ENCODE measurements around the gene SOHLH1.

Gene SOHLH1

DNA sequence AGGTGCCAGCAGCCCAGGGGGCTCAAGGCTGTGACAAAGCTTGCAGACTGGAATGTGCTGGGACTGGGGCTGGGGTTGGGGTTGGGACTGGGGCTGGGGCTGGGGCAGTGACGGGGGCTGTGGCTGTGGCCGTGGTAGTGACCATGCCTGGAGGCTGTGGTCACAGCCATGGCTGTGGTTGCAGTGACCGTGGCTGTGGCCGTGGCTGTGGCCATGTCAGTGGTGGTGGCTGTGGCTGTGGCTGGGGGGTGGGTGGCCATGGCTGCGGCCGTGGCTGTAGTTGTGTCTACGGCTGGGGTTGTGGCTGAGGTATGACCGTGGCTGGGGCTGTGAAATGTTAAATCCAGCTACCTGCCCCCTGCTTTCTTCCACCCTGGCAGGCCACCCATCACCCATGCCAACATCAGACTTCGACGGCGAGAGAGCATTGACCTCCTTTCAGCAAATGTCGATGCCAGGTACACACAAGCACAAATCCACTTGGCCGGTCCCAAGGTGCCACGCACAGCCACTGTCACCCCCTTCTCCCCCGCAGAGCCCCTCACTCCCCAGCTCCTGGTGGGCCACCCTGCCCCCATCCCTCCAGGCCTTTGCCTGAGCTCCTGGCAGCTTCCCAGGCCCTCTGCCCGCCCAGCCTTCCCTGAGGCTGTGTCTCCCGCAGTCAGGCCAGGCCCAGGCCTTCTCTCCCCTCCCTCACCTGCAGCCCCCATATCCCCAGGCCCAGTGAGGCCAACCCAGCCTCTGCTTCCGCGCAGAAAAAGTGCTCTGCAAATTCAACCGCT lies 20.9 kb downstream of the SOHLH1 start:
- Histone ChIP-seq H3K9ac (ENCODE audit: low read length) (no peak overlapping the region), H3K9me2 (ENCODE audit: low read depth, low read length) (no peaks in the 10 kb centered on the region), H3K9me3 (ENCODE audit: low read length) (no peaks in the 10 kb centered on the region), H3K27me3 (ENCODE audit: insufficient read depth, low read length) (no peaks in the 10 kb centered on the region), H3K79me2 (ENCODE audit: insufficient read depth, low read length) (no peaks in the 10 kb centered on the region), H3F3A (ENCODE audit: insufficient read depth, low read length) (no peaks in the 10 kb centered on the region), H3K4me1 (ENCODE audit: insufficient read depth, low read length, severe bottlenecking) (no peaks in the 10 kb centered on the region), H3K27ac (ENCODE audit: low read depth, low read length, poor library complexity, severe bottlenecking) (no peak overlapping the region), H3K4me2 (ENCODE audit: low read length) (no peak overlapping the region), H3K4me3 (ENCODE audit: low read depth, low read length, poor library complexity, severe bottlenecking) (no peak overlapping the region), H2AFZ (ENCODE audit: low read length) (no peak overlapping the region), H4K20me1 (ENCODE audit: insufficient read depth, low read length) (no peaks in the 10 kb centered on the region), H3K36me3 (ENCODE audit: insufficient read depth, low read length) (no peaks in the 10 kb centered on the region)
- TF ChIP-seq, protein P1, sequence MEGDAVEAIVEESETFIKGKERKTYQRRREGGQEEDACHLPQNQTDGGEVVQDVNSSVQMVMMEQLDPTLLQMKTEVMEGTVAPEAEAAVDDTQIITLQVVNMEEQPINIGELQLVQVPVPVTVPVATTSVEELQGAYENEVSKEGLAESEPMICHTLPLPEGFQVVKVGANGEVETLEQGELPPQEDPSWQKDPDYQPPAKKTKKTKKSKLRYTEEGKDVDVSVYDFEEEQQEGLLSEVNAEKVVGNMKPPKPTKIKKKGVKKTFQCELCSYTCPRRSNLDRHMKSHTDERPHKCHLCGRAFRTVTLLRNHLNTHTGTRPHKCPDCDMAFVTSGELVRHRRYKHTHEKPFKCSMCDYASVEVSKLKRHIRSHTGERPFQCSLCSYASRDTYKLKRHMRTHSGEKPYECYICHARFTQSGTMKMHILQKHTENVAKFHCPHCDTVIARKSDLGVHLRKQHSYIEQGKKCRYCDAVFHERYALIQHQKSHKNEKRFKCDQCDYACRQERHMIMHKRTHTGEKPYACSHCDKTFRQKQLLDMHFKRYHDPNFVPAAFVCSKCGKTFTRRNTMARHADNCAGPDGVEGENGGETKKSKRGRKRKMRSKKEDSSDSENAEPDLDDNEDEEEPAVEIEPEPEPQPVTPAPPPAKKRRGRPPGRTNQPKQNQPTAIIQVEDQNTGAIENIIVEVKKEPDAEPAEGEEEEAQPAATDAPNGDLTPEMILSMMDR (IDR thresholded peaks at IDR 0.05; ENCODE audit: low read length) = no peak
- TF ChIP-seq EZH2 (IDR thresholded peaks at IDR 0.05; ENCODE audit: borderline replicate concordance, low read length) = no peak

DNA sequence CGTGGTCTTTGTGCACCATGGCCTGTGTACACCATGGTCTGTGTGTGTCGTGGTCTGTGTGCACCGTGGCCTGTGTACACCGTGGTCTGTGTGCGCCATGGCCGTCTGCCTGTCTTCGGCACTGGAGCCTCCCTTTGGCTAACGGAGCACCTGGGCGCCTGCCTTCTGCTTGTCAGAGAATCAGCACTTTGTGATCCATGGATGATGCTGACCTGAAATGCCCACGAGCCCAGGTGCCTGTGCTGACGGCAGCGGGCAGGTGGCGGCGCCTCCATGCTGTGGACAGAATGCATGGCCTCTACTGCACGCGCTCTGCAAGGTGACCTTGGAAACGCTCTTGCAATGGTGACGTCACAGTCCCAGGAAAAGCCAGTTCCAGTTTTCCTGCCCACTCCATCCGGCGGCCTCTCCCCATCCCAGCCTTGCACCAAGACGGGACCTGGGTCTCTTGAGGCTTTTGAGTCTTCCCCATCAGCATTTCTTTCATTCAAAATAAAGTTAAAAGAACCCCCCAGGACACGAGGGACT lies 21.6 kb downstream of the SOHLH1 start:
- Histone ChIP-seq H3K4me3 (ENCODE audit: low read depth, low read length, poor library complexity, severe bottlenecking) (no peak overlapping the region), H3K27me3 (ENCODE audit: insufficient read depth, low read length) (no peaks in the 10 kb centered on the region), H3K4me1 (ENCODE audit: insufficient read depth, low read length, severe bottlenecking) (no peaks in the 10 kb centered on the region), H3K36me3 (ENCODE audit: insufficient read depth, low read length) (no peaks in the 10 kb centered on the region), H3K4me2 (ENCODE audit: low read length) (no peak overlapping the region), H2AFZ (ENCODE audit: low read length) (no peak overlapping the region), H3F3A (ENCODE audit: insufficient read depth, low read length) (no peaks in the 10 kb centered on the region), H3K9ac (ENCODE audit: low read length) (no peak overlapping the region), H3K9me3 (ENCODE audit: low read length) (no peaks in the 10 kb centered on the region), H3K79me2 (ENCODE audit: insufficient read depth, low read length) (no peaks in the 10 kb centered on the region), H4K20me1 (ENCODE audit: insufficient read depth, low read length) (no peaks in the 10 kb centered on the region), H3K27ac (ENCODE audit: low read depth, low read length, poor library complexity, severe bottlenecking) (no peak overlapping the region), H3K9me2 (ENCODE audit: low read depth, low read length) (no peaks in the 10 kb centered on the region)
- no peak for TF ChIP-seq EZH2 (IDR thresholded peaks at IDR 0.05; ENCODE audit: borderline replicate concordance, low read length)
- TF ChIP-seq, protein P1 (IDR thresholded peaks at IDR 0.05; ENCODE audit: low read length) = no peak

DNA sequence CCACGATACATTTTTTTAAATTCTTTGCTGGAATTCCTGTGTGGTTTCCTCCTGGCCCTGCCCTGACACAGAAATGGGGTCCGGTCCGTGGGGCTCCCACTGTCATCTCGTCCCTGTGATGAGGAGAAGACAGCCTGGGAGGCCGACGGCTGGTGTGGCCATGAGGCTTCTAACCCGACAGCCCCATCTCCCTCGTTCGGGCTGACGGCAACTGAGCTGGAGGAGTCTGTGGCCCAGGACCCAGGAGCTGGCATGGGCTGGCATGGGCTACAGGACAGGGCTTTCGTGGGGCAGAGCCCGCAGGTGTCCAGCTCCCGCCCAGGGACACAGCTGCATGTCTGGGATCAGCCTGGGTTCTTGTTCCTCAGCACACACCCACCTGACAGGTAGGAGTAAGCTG lies 22.4 kb downstream of the SOHLH1 start:
- Histone ChIP-seq H3K79me2 (ENCODE audit: insufficient read depth, low read length) (no peaks in the 10 kb centered on the region), H3K9me3 (ENCODE audit: low read length) (no peaks in the 10 kb centered on the region), H3K4me1 (ENCODE audit: insufficient read depth, low read length, severe bottlenecking) (no peaks in the 10 kb centered on the region), H3K9ac (ENCODE audit: low read length) (no peak overlapping the region), H3K4me3 (ENCODE audit: low read depth, low read length, poor library complexity, severe bottlenecking) (no peak overlapping the region), H3K27ac (ENCODE audit: low read depth, low read length, poor library complexity, severe bottlenecking) (no peak overlapping the region), H3F3A (ENCODE audit: insufficient read depth, low read length) (no peaks in the 10 kb centered on the region), H3K36me3 (ENCODE audit: insufficient read depth, low read length) (no peaks in the 10 kb centered on the region), H4K20me1 (ENCODE audit: insufficient read depth, low read length) (no peaks in the 10 kb centered on the region), H2AFZ (ENCODE audit: low read length) (no peak overlapping the region), H3K27me3 (ENCODE audit: insufficient read depth, low read length) (no peaks in the 10 kb centered on the region), H3K4me2 (ENCODE audit: low read length) (no peak overlapping the region), H3K9me2 (ENCODE audit: low read depth, low read length) (no peaks in the 10 kb centered on the region)
- TF ChIP-seq EZH2 (IDR thresholded peaks at IDR 0.05; ENCODE audit: borderline replicate concordance, low read length) = no peak

All from OCI-LY1 (cell line).